HG03342 (cell line): ENCODE measurements around the gene SEPTIN8.

Source experiments
- ATAC-seq: cut with Tn5 transposase; IDR thresholded peaks from one replicate; pipeline ENCODE4 v1.9.1; 2021; ENCODE audit warnings: mild to moderate bottlenecking, moderate library complexity; ENCODE audit not compliant: unreplicated experiment

Gene SEPTIN8

DNA sequence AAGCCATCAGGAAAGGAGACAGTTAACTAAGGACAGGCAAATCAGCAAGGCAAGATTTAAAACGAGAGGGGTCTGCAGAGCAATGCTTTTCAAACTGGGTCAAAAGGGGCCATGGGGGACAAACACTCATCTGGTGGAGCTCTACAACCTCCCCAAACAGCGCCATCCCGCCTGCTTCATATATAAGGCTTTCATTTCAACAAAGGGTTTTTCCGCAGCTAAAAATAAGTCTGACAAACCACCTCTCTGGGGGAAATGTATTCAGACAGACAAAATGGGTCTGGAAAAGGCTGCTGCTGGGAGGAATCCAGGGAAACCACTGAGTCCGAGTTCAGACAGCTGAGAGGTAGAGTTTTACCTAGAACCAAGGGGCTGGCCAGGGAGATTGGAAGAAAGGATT, 8.3 kb upstream of the SEPTIN8 start:
- no peak for ATAC-seq

- no peak for ATAC-seq
Measured at GRCh38 chr5:132782101-132782500, 5.1 kb upstream of the SEPTIN8 start.

DNA sequence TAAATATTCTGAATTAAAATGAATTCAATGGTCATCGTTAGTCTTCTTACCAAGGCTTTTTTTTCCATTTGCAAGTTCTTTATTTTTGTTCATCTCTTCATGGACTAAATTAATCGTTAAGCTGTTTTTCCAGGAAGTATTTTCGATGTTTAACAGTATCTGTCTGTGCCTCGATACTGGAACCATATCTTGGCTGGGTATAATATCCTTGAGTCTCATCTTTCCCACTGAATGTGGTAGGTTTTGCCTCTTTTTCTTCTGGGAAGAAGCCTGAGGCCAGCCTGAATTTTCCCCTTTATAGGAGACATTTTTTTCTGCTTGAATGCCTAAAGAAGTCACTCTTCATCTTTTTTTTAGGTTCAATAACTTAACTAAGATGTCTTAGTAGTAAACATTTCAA, 4.0 kb upstream of the SEPTIN8 start:
- ATAC-seq = no peak

DNA sequence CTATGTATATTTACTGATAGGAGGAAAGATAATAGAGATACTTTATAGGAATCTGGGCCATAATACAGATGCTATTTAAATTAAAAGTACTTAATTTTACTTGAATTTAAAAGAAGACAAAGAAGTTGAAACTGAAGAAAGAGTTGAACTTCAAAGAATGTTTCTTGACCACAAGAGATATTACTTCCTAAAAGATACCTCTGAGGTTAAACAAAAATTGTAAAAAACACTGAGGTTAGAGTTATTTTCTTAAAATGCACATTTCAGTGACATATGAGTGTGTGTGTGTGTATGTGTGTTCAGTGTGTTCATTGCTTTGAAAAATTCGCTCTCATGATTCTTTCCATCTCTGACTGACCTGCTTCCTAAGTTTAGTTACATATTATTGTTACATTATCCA, 3.5 kb upstream of the SEPTIN8 start:
- ATAC-seq = no peak

DNA sequence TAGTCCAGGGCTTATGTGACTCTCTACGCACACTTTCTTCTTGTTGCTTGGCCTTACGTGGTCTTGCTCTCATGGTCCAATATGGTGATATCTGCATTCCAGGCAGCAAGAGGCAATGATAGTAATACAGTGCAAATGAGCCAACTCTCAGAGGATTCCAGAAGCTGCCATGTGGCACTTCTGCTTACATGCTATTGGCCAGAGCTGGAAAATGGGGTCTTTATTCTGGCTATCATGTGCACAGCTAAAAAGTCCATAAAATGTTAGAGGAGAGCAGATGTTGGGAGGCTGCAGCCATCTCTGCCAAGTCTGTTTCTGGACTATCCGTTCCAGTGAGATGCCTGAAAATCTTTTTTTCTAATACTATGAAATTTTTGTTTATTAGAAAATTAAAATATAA, 2.9 kb upstream of the SEPTIN8 start:
- no peak for ATAC-seq

DNA sequence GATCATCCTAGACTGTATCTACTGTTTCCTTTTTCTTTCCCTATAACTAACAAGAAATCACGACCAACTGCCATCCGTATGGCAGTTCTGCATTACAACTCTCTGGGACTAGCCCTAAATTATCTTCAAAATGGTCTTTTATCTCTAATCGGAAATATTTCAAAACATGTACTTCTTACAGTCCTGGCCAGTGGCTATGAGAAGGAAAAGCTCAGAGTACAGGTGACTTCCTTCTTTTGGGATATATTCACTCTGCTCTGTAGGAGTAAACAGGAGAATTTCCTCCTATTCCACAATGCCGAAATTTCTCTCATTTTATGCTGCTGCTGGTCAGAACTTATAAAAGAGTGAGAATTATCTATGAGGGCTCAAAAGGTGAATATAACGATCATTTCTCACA, 1.8 kb upstream of the SEPTIN8 start:
- no peak for ATAC-seq

DNA sequence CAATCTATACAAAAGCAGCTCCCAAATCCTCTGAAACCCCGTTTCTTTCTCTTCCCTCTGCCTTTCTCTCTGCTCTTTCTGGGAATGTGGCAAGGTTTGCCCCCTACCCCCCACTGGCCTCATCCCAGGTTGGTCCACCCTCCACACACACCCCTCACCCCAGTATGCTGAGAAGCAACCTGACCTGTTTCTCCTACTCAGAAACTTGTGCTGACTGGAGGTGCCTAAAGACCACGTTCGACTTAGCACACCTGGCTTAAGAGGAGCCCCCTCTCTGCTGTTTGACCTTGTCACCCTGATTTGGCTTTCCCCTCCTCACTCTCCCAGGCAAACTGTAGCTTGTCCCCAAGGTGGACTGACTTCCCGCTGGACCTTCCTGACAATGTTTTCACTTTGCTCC, 1.1 kb upstream of the SEPTIN8 start:
- no peak for ATAC-seq

DNA sequence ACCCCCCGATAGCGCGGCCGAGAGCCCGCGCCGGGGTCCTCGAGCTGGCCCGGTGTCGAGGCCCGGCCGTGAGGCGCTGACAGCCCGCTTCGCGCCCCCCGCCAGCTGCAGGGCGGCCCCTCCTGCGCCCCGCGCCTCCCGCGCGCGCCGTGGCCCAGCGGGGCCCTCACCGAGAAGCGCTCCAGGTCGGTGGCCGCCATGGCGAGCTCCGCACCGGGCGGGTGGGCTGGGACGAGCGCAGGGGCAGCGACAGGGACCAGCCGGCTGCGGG, 166 bp downstream of the SEPTIN8 start:
- peak; percentile 18 for ATAC-seq

DNA sequence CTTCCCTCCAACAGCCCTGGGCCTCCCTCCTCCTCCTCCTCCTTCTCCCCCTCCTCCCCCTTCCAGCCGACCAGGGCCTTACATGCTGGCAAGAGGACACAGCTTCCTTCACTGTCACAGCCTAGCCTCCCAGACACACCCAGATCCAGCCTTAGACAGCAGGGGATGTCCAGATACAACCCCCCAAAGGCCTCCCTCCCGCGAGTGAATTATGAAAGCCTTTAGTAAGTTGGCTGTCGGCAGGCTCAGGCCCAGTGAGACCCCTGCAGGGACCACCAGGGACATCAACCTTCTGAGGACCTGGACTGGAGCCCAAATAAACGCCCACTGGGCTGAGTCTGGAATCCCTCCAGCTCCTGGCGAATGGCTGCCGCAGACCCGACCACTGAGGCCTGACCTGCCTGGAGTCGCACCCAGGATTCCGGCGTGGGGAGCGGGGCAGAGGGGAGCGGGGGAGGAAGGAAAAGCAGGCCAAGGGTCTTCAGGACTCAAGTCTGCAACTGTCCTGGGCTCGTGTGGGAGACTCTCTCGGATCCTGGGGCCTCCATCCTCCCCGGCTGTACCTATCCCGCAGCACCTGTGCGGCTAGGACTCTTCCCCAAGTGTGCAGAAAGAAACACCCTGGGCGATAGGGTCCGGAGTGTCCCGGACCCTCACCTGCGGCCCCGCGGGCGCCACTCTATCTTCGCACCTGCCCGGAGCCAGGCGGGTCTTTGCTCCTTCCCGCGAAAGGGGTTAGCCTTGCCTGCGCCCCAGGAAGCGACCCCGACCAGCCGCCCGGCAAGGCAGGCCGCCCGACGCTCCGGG, 705 bp downstream of the SEPTIN8 start:
- ATAC-seq = peak; percentile 20

DNA sequence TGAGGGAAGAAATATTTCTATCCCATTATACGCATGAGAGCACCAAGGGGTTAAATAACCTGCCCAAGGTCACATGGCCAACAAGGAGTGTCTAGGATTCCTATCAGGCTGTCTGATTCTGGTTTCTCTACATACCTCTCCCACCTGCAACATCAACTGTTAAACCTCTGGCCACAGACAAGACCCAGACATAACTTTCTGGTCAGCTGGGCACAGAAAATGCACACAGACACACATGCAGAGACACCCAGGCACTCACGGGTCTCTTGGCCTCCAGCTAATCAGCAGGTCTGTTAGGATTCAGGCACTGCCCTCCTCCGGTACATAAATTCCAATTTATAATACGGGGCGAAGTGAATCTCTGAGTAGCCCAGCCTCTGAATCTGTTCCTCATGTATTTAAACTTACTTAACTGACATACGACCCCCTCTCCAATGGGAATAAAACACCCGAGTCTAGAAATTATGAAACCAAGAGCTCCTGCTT, 1.5 kb downstream of the SEPTIN8 start:
- ATAC-seq = no peak

GRCh38 chr5:132774896-132775295, 2.1 kb downstream of the SEPTIN8 start:
- ATAC-seq = no peak

DNA sequence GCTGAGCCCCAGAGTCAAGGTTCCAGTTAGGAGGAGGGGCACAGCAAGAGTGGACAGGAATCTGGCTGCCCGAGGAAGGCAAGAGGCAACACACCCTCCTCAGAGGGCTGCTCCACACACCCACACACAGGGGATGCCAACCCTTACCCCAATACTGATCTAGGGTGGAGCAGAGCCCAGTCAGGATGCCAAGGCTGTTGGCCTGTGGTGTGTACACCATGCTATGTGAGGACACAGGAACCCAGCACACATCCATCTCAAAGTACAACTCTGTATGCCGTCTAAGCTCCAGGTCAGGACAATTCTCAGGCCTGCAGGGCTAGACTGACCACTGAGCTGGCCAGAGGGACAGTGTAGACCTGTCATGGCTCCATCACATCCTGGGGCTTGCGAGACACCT, 2.6 kb downstream of the SEPTIN8 start:
- ATAC-seq = no peak

- ATAC-seq = no peak
Measured at GRCh38 chr5:132773601-132774355, 3.3 kb downstream of the SEPTIN8 start.

- no peak for ATAC-seq
Measured at GRCh38 chr5:132773114-132773513, 3.9 kb downstream of the SEPTIN8 start.

GRCh38 chr5:132772291-132773070, 4.6 kb downstream of the SEPTIN8 start:
- no peak for ATAC-seq

GRCh38 chr5:132771503-132771998, 5.5 kb downstream of the SEPTIN8 start:
- ATAC-seq = no peak

- ATAC-seq = no peak
Measured at GRCh38 chr5:132770476-132771159, 6.4 kb downstream of the SEPTIN8 start.

DNA sequence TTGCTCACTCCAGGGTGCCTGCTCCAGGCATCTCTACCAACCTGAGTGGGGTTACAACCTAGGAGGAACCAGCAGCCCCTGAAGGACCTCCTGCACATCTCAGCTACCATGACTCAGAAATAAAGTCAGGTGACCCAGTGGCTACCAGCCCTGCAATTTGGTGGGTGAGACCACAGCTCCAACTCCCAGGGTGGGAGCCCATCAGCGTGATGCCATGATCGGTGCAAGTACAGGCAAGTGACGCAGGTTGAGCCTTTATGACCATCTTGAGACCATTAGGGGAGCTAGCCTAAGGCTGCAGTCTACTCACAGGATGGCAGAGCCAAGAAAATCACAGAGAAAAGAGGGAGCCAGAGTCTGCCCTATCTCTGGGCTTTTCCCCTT, 8.6 kb downstream of the SEPTIN8 start:
- no peak for ATAC-seq

DNA sequence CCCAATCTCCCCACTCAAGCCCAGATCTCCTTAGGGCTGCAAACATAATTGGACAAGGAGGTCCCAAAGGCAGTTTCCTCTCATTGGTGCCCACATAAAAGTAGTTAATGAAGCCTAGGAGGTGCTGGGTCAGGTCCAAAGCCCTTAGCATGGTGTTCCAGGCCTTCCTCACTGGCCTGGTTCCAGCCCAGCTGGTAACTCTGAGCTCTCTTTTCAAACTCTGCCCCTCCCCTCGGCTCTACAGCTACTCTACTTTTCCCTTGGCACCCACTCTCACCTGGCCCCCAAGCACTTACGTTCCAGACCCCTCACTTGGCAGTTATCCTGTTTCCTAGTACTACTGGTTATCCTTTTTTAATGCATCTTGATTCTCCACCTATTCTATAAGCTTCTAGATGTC, 9.9 kb downstream of the SEPTIN8 start:
- ATAC-seq = no peak

DNA sequence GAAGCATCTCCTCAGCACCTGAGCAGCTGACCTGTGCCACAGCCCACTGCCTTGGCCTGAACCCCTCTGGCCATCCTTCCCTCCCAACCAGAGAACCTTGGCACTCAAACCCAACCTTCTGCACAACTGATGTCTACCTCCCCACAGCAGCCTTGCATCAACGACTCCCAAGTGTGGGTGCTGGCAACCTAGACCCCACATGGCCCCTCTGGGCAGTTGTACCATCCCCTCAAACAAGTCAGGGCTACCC, 10.3 kb downstream of the SEPTIN8 start:
- no peak for ATAC-seq
